ENCODE data around the gene RAB8A. TPM values are rescaled to one million over a fixed set of nuclear protein-coding genes. Genes with fewer than 3 reads are reported as not detected.
"Not testable (repeated sequence)": the region's sequence is repeated elsewhere in the genome, so short reads cannot be mapped to it uniquely, and the experiment has no call there.

The RAB8A gene
- total RNA-seq, 1 experiment from 2014 or later = 108 TPM

GRCh38 chr19:16096280-16096855 is 15.3 kb upstream of the RAB8A start:
- intact Hi-C loops (cut with micrococcal nuclease; ENCODE audit: unreplicated experiment) = no loop called here
- TF ChIP-seq CTCF (IDR thresholded peaks at IDR 0.05; ENCODE audit: insufficient read depth in 1 of 2, low read depth in 1 of 2, low read length in 1 of 2, severe bottlenecking in 1 of 2, unreplicated experiment in 1 of 2) = no peak

GRCh38 chr19:16098416-16098768 is 13.3 kb upstream of the RAB8A start:
- no peaks in the 10 kb centered on the region for H3K27me3 Mint-ChIP-seq (ENCODE audit: insufficient read depth, unreplicated experiment)
- peaks cover 100% of the 10 kb centered on the region for H3K36me3 Mint-ChIP-seq (ENCODE audit: insufficient read depth, unreplicated experiment)
- Histone ChIP-seq H3K4me1 (peaks cover 85% of the 10 kb centered on the region), H3K4me3 (ENCODE audit: low read depth, low read length) (no peak overlapping the region), H3K36me3 (ENCODE audit: control insufficient read depth, insufficient read depth, low read length) (peaks cover 3% of the 10 kb centered on the region), H3K9me3 (0 out of 2 replicates have a peak, but pooled peaks cover 3% of the 10 kb centered on the region), H3K27me3 (replicated peaks; ENCODE audit: control insufficient read depth, insufficient read depth, low read length) (no peaks in the 10 kb centered on the region)
- no peak for DNase-seq
- no peak for TF ChIP-seq CTCF (IDR thresholded peaks at IDR 0.05; ENCODE audit: insufficient read depth in 1 of 2, low read depth in 1 of 2, low read length in 1 of 2, severe bottlenecking in 1 of 2, unreplicated experiment in 1 of 2)
- intact Hi-C loops (cut with micrococcal nuclease; ENCODE audit: unreplicated experiment) = loop anchor here (1.0 kb wide), 1 partner anchor 13 kb away; the partner anchor contains the start of gene RAB8A
- peaks cover 46% of the 10 kb centered on the region for H3K4me1 Mint-ChIP-seq (ENCODE audit: low read depth, unreplicated experiment)
- ChIA-PET CTCF (interaction anchor here (0.6 kb wide), 1 partner anchor 448 kb away, joined by 4 read pairs; no protein-coding TSS in a partner anchor), POLR2A (no interaction called here)
- H3K9me3 Mint-ChIP-seq (ENCODE audit: unreplicated experiment) = no peaks in the 10 kb centered on the region
- peak overlapping the region; percentile 91 for H3K27ac Mint-ChIP-seq (ENCODE audit: unreplicated experiment)
- H3K4me3 Mint-ChIP-seq (ENCODE audit: unreplicated experiment) = peak overlapping the region; percentile 59
- no TSS peak for BruUV-seq (replicated peaks)

More at GRCh38 chr19:16096280-16096855, 15.3 kb upstream of the RAB8A start:
- H3K9me3 Mint-ChIP-seq (ENCODE audit: unreplicated experiment) = no peaks in the 10 kb centered on the region
- H3K9me3 ChIP-seq = 0 out of 2 replicates have a peak, but pooled peaks cover 3% of the 10 kb centered on the region
- H3K4me1 ChIP-seq = peaks cover 87% of the 10 kb centered on the region
- DNase-seq = no peak
- H3K4me1 Mint-ChIP-seq (ENCODE audit: low read depth, unreplicated experiment) = peaks cover 53% of the 10 kb centered on the region
- CTCF ChIA-PET = no interaction called here
- POLR2A ChIA-PET = interaction anchor here (0.9 to 1.1 kb wide), 2 partner anchors 19 to 20 kb away, joined by 3 to 6 read pairs; partner anchors contain the start of gene TPM4
- H3K27me3 Mint-ChIP-seq (ENCODE audit: insufficient read depth, unreplicated experiment) = no peaks in the 10 kb centered on the region
- no peaks in the 10 kb centered on the region for H3K27me3 ChIP-seq (replicated peaks; ENCODE audit: control insufficient read depth, insufficient read depth, low read length)
- H3K36me3 Mint-ChIP-seq (ENCODE audit: insufficient read depth, unreplicated experiment) = peaks cover 100% of the 10 kb centered on the region
- H3K27ac Mint-ChIP-seq (ENCODE audit: unreplicated experiment) = peak overlapping the region; percentile 91
- peak overlapping the region; percentile 42 for H3K4me3 Mint-ChIP-seq (ENCODE audit: unreplicated experiment)
- H3K4me3 ChIP-seq (ENCODE audit: low read depth, low read length) = no peak overlapping the region
- no TSS peak for BruUV-seq (replicated peaks)
- H3K36me3 ChIP-seq (ENCODE audit: control insufficient read depth, insufficient read depth, low read length) = peaks cover 7% of the 10 kb centered on the region

GRCh38 chr19:16098821-16099220 is 12.9 kb upstream of the RAB8A start:
- no peak for TF ChIP-seq CTCF (IDR thresholded peaks at IDR 0.05; ENCODE audit: insufficient read depth in 1 of 2, low read depth in 1 of 2, low read length in 1 of 2, severe bottlenecking in 1 of 2, unreplicated experiment in 1 of 2)
- Mint-ChIP-seq H3K4me1 (ENCODE audit: low read depth, unreplicated experiment) (peaks cover 41% of the 10 kb centered on the region), H3K36me3 (ENCODE audit: insufficient read depth, unreplicated experiment) (peaks cover 100% of the 10 kb centered on the region), H3K27ac (ENCODE audit: unreplicated experiment) (peak overlapping the region; percentile 91), H3K4me3 (ENCODE audit: unreplicated experiment) (peak overlapping the region; percentile 59), H3K9me3 (ENCODE audit: unreplicated experiment) (no peaks in the 10 kb centered on the region), H3K27me3 (ENCODE audit: insufficient read depth, unreplicated experiment) (no peaks in the 10 kb centered on the region)
- intact Hi-C loops (cut with micrococcal nuclease; ENCODE audit: unreplicated experiment) = loop anchor here (1.0 kb wide), 1 partner anchor 12 kb away; the partner anchor contains the start of gene RAB8A
- no TSS peak for BruUV-seq (replicated peaks)
- POLR2A ChIA-PET = no interaction called here
- no peak for DNase-seq
- H3K4me1 ChIP-seq = peaks cover 83% of the 10 kb centered on the region
- peaks cover 3% of the 10 kb centered on the region for H3K36me3 ChIP-seq (ENCODE audit: control insufficient read depth, insufficient read depth, low read length)
- H3K4me3 ChIP-seq (ENCODE audit: low read depth, low read length) = no peak overlapping the region
- CTCF ChIA-PET = no interaction called here
- no peaks in the 10 kb centered on the region for H3K27me3 ChIP-seq (replicated peaks; ENCODE audit: control insufficient read depth, insufficient read depth, low read length)
- 0 out of 2 replicates have a peak, but pooled peaks cover 3% of the 10 kb centered on the region for H3K9me3 ChIP-seq

- H3K36me3 ChIP-seq (ENCODE audit: control insufficient read depth, insufficient read depth, low read length); BruUV-seq (replicated peaks); H3K4me3 ChIP-seq (ENCODE audit: low read depth, low read length); DNase-seq; H3K27me3 ChIP-seq (replicated peaks; ENCODE audit: control insufficient read depth, insufficient read depth, low read length); POLR2A ChIA-PET; H3K27me3 Mint-ChIP-seq (ENCODE audit: insufficient read depth, unreplicated experiment); H3K9me3 Mint-ChIP-seq (ENCODE audit: unreplicated experiment); H3K9me3 ChIP-seq; intact Hi-C loops (cut with micrococcal nuclease; ENCODE audit: unreplicated experiment); CTCF ChIA-PET: not testable (repeated sequence)
- Mint-ChIP-seq H3K4me3 (ENCODE audit: unreplicated experiment) (peak overlapping the region; percentile 27), H3K27ac (ENCODE audit: unreplicated experiment) (peak overlapping the region; percentile 94), H3K4me1 (ENCODE audit: low read depth, unreplicated experiment) (peaks cover 41% of the 10 kb centered on the region), H3K36me3 (ENCODE audit: insufficient read depth, unreplicated experiment) (peaks cover 100% of the 10 kb centered on the region)
- H3K4me1 ChIP-seq = peaks cover 77% of the 10 kb centered on the region
Observed at GRCh38 chr19:16099314-16099965, 12.2 kb upstream of the RAB8A start.
